HL-60 (cell line): Measurements from ENCODE around the gene MLLT10.

ENCODE experiments used
- DNase-seq, 2 experiments: peaks; one replicate each; pipeline ENCODE4 v3.0.0-alpha.2; 2010 to 2020; ENCODE audit warnings: low read depth in 1 of 2, low spot score in 1 of 2
- H3K27ac ChIP-seq: fragments of 250-450 bp; sonication (Bioruptor Pico); replicated peaks from 2 replicates; pipeline ENCODE4 v1.5.1; 2020; ENCODE audit warnings: mild to moderate bottlenecking, moderate library complexity
- H3K27me3 ChIP-seq: fragments of 250-450 bp; sonication (Bioruptor Pico); 2 replicates; pipeline ENCODE4 v1.5.1; 2021; ENCODE audit warnings: mild to moderate bottlenecking, moderate library complexity; ENCODE audit not compliant: insufficient read depth, poor library complexity, severe bottlenecking
- H3K4me3 ChIP-seq: replicated peaks from 2 replicates; pipeline ENCODE4 v1.5.1; 2011; ENCODE audit warnings: mild to moderate bottlenecking, control low read depth, low read length; ENCODE audit not compliant: insufficient read depth
- CTCF ChIP-seq: IDR thresholded peaks from one replicate; pipeline ENCODE4 v1.5.1; 2011; ENCODE audit warnings: low read length, control low read depth, inconsistent platforms; ENCODE audit not compliant: insufficient read depth
- GABPA ChIP-seq: IDR thresholded peaks from 2 replicates; pipeline ENCODE4 v1.6.1; 2012; ENCODE audit warnings: low read depth
- POLR2AphosphoS5 ChIP-seq: IDR thresholded peaks from 2 replicates; pipeline ENCODE4 v1.6.1; 2012; ENCODE audit warnings: low read depth
- REST ChIP-seq: IDR thresholded peaks from 2 replicates; pipeline ENCODE4 v1.6.1; 2012; ENCODE audit warnings: low read depth; ENCODE audit not compliant: insufficient replicate concordance
- SPI1 ChIP-seq: IDR thresholded peaks from 2 replicates; pipeline ENCODE4 v1.6.1; 2012; ENCODE audit warnings: low read depth, mild to moderate bottlenecking, borderline replicate concordance

MLLT10 gene

GRCh38 chr10:21510241-21511094, 23.6 kb upstream of the MLLT10 start:
- Histone ChIP-seq H3K27me3 (no peaks in the 10 kb centered on the region), H3K4me3 (no peak overlapping the region), H3K27ac (no peak overlapping the region)
- TF ChIP-seq REST (no peak), SPI1 (no peak), POLR2AphosphoS5 (no peak), GABPA (no peak), CTCF (no peak)
- DNase-seq: no peak

GRCh38 chr10:21511095-21511570, 22.9 kb upstream of the MLLT10 start:
- Histone ChIP-seq H3K4me3 (no peak overlapping the region), H3K27me3 (no peaks in the 10 kb centered on the region), H3K27ac (no peak overlapping the region)
- no peak for DNase-seq
- no peak for TF ChIP-seq GABPA

GRCh38 chr10:21511946-21512572, 22.0 kb upstream of the MLLT10 start:
- no peak overlapping the region for H3K4me3 ChIP-seq
- no peaks in the 10 kb centered on the region for H3K27me3 ChIP-seq
- DNase-seq: no peak
- no peak overlapping the region for H3K27ac ChIP-seq
- TF ChIP-seq REST (no peak), SPI1 (no peak), GABPA (no peak), POLR2AphosphoS5 (no peak), CTCF (no peak)

GRCh38 chr10:21512573-21513404, 21.2 kb upstream of the MLLT10 start:
- DNase-seq: no peak
- Histone ChIP-seq H3K4me3 (no peak overlapping the region), H3K27ac (no peak overlapping the region), H3K27me3 (peaks cover under 1% of the 10 kb centered on the region)
- TF ChIP-seq GABPA: no peak
- no peak for TF ChIP-seq REST
- no peak for TF ChIP-seq SPI1
- TF ChIP-seq POLR2AphosphoS5: no peak
- TF ChIP-seq CTCF: no peak
